OCI-LY1 (cell line): ENCODE results near the gene KRTAP10-4.

Experiments used
- CTCF ChIP-seq: fragments of 200-600 bp; sonication (generic), shearing (Covaris generic); IDR thresholded peaks from 2 replicates; pipeline ENCODE4 v1.5.1; 2017; ENCODE audit warnings: mild to moderate bottlenecking, antibody characterized with exemption, low read length, moderate library complexity, mixed read lengths
- EZH2 ChIP-seq: fragments of 200-600 bp; sonication (generic), shearing (Covaris generic); IDR thresholded peaks from 2 replicates; pipeline ENCODE4 v1.8.0; 2017; ENCODE audit warnings: borderline replicate concordance, mixed run types, mild to moderate bottlenecking, antibody characterized with exemption, low read length, moderate library complexity, mixed read lengths

- TF ChIP-seq CTCF (no peak), EZH2 (no peak)
Observed at GRCh38 chr21:44595524-44595923, 22.0 kb downstream of the KRTAP10-4 start.
